MM.1S (cell line): ENCODE results near the gene RNFT2.

Experiments used
- CTCF ChIP-seq: fragments of 300-600 bp; sonication (generic); IDR thresholded peaks from 2 replicates; pipeline ENCODE4 v1.5.1; 2016; ENCODE audit warnings: antibody characterized with exemption, low read length, mixed read lengths
- EZH2 ChIP-seq: fragments of 300-600 bp; sonication (generic); optimal IDR thresholded peaks from 2 replicates; pipeline ENCODE3; 2017; ENCODE audit warnings: low read depth, mild to moderate bottlenecking, antibody characterized with exemption, low read length, mixed read lengths

GRCh38 chr12:116735951-116736599 lies 2.0 kb upstream of the RNFT2 start:
- TF ChIP-seq EZH2 (no peak), CTCF (no peak)
